HEK293 (cell line): Measurements from ENCODE around the gene ARHGAP26.

Source experiments
- CTCF ChIA-PET: fragments of 350-600 bp; formaldehyde crosslinking; extraction: SDS; loops from one replicate; lab custom pipeline; 2021; ENCODE audit warnings: antibody characterized with exemption; lab: Yijun Ruan, JAX
- POLR2A ChIA-PET: fragments of 300-600 bp; formaldehyde crosslinking; extraction: SDS; loops from one replicate; lab custom pipeline; 2020; ENCODE audit warnings: antibody characterized with exemption, inconsistent platforms; lab: Yijun Ruan, JAX
- H3K27ac ChIP-seq: fragments of 200-500 bp; sonication (Bioruptor generic); 2 replicates; pipeline ENCODE4 v1.5.1; 2014; ENCODE audit warnings: low read depth, low read length, control low read depth, inconsistent platforms; ENCODE audit errors: extremely low read depth
- H3K36me3 ChIP-seq, 2 experiments: fragments of 200-500 bp in 1 of 2; sonication (Bioruptor generic) in 1 of 2; 1 replicate in 1 of 2; 2 replicates in 1 of 2; pipeline ENCODE4 v1.5.1; 2014 to 2017; ENCODE audit warnings: inconsistent platforms in 2 of 2, low read length in 2 of 2; ENCODE audit not compliant: control insufficient read depth in 2 of 2, insufficient read depth in 1 of 2
- H3K4me1 ChIP-seq: fragments of 200-500 bp; sonication (Bioruptor generic); 2 replicates; pipeline ENCODE4 v1.5.1; 2014; ENCODE audit warnings: mild to moderate bottlenecking, low read length, inconsistent platforms; ENCODE audit not compliant: control insufficient read depth, insufficient read depth
- H3K4me3 ChIP-seq: 2 replicates; pipeline ENCODE4 v1.5.1; 2011; ENCODE audit warnings: low read depth, mild to moderate bottlenecking, control low read depth, low read length, moderate library complexity
- H3K9me3 ChIP-seq: fragments of 200-500 bp; sonication (Bioruptor generic); 2 replicates; pipeline ENCODE4 v1.5.1; 2014; ENCODE audit warnings: low read depth, low read length, inconsistent platforms; ENCODE audit not compliant: control insufficient read depth, insufficient read depth
- GLIS2 ChIP-seq: fragments of 450-650 bp; formaldehyde crosslinking; IDR thresholded peaks from 2 replicates; pipeline ENCODE4 v1.5.1; 2016; ENCODE audit warnings: missing biosample characterization, missing genetic modification characterization
- HOXD13 ChIP-seq: sonication (generic); formaldehyde crosslinking; IDR thresholded peaks from 2 replicates; pipeline ENCODE4 v1.8.0; 2022; ENCODE audit warnings: missing genetic modification reagents, borderline replicate concordance
- KLF9 ChIP-seq: fragments of 450-650 bp; formaldehyde crosslinking; IDR thresholded peaks from 2 replicates; pipeline ENCODE4 v1.5.1; 2016; ENCODE audit warnings: missing biosample characterization, missing genetic modification characterization, low read depth
- SCRT1 ChIP-seq: fragments of 450-650 bp; formaldehyde crosslinking; IDR thresholded peaks from 2 replicates; pipeline ENCODE4 v1.5.1; 2016; ENCODE audit warnings: missing biosample characterization, missing genetic modification characterization, borderline replicate concordance
- SCRT2 ChIP-seq: fragments of 450-650 bp; formaldehyde crosslinking; IDR thresholded peaks from 2 replicates; pipeline ENCODE4 v1.5.1; 2016; ENCODE audit warnings: missing biosample characterization, missing genetic modification characterization
- SETDB1 ChIP-seq: IDR thresholded peaks from one replicate; pipeline ENCODE4 v1.6.1; 2017; ENCODE audit warnings: mild to moderate bottlenecking, low read length, moderate library complexity, mixed read lengths; ENCODE audit not compliant: insufficient read length
- YY2 ChIP-seq: fragments of 450-650 bp; formaldehyde crosslinking; IDR thresholded peaks from 2 replicates; pipeline ENCODE4 v1.5.1; 2016; ENCODE audit warnings: missing biosample characterization, missing genetic modification characterization
- ZBTB17 ChIP-seq: fragments of 450-650 bp; formaldehyde crosslinking; IDR thresholded peaks from 2 replicates; pipeline ENCODE4 v1.5.1; 2016; ENCODE audit warnings: missing biosample characterization, missing genetic modification characterization
- ZBTB48 ChIP-seq: fragments of 450-650 bp; formaldehyde crosslinking; IDR thresholded peaks from 2 replicates; pipeline ENCODE4 v1.5.1; 2016; ENCODE audit warnings: missing biosample characterization, missing genetic modification characterization
- ZFP41 ChIP-seq: fragments of 450-650 bp; formaldehyde crosslinking; IDR thresholded peaks from 2 replicates; pipeline ENCODE4 v1.5.1; 2016; ENCODE audit warnings: missing biosample characterization, missing genetic modification characterization, borderline replicate concordance
- ZNF121 ChIP-seq: fragments of 450-650 bp; formaldehyde crosslinking; IDR thresholded peaks from 2 replicates; pipeline ENCODE4 v1.5.1; 2016; ENCODE audit warnings: missing biosample characterization, missing genetic modification characterization
- ZNF148 ChIP-seq: fragments of 450-650 bp; formaldehyde crosslinking; IDR thresholded peaks from 2 replicates; pipeline ENCODE4 v1.5.0; 2017; ENCODE audit warnings: missing biosample characterization, missing genetic modification characterization, borderline replicate concordance
- ZNF155 ChIP-seq: fragments of 450-650 bp; formaldehyde crosslinking; IDR thresholded peaks from 2 replicates; pipeline ENCODE4 v1.5.1; 2016; ENCODE audit warnings: missing biosample characterization, missing genetic modification characterization
- ZNF184 ChIP-seq: fragments of 450-650 bp; IDR thresholded peaks from 2 replicates; pipeline ENCODE4 v1.5.1; 2018; ENCODE audit warnings: missing biosample characterization, mild to moderate bottlenecking, missing genetic modification characterization
- ZNF26 ChIP-seq: fragments of 450-650 bp; formaldehyde crosslinking; IDR thresholded peaks from 2 replicates; pipeline ENCODE4 v1.5.1; 2016; ENCODE audit warnings: missing biosample characterization, missing genetic modification characterization
- ZNF341 ChIP-seq: fragments of 450-650 bp; formaldehyde crosslinking; IDR thresholded peaks from 2 replicates; pipeline ENCODE4; 2016; ENCODE audit warnings: low read depth, missing biosample characterization, missing genetic modification characterization
- ZNF398 ChIP-seq: fragments of 450-650 bp; formaldehyde crosslinking; IDR thresholded peaks from 2 replicates; pipeline ENCODE4 v1.5.1; 2017; ENCODE audit warnings: missing biosample characterization, missing genetic modification characterization
- ZNF423 ChIP-seq: fragments of 450-650 bp; formaldehyde crosslinking; IDR thresholded peaks from 2 replicates; pipeline ENCODE4 v1.5.1; 2016; ENCODE audit warnings: missing biosample characterization, missing genetic modification characterization
- ZNF529 ChIP-seq: fragments of 450-650 bp; formaldehyde crosslinking; IDR thresholded peaks from 2 replicates; pipeline ENCODE4 v1.5.1; 2017; ENCODE audit warnings: missing genetic modification characterization, missing biosample characterization; ENCODE audit not compliant: insufficient replicate concordance
- ZNF585B ChIP-seq: fragments of 450-650 bp; formaldehyde crosslinking; IDR thresholded peaks from 2 replicates; pipeline ENCODE4 v1.5.1; 2016; ENCODE audit warnings: missing biosample characterization, missing genetic modification characterization
- ZNF664 ChIP-seq: fragments of 450-650 bp; formaldehyde crosslinking; IDR thresholded peaks from 2 replicates; pipeline ENCODE4 v1.5.1; 2016; ENCODE audit warnings: missing biosample characterization, missing genetic modification characterization
- ZNF677 ChIP-seq: fragments of 450-650 bp; IDR thresholded peaks from 2 replicates; pipeline ENCODE4 v1.5.0; 2018; ENCODE audit warnings: missing biosample characterization, mild to moderate bottlenecking, missing genetic modification characterization, moderate library complexity
- ZNF701 ChIP-seq: fragments of 450-650 bp; formaldehyde crosslinking; IDR thresholded peaks from 2 replicates; pipeline ENCODE4 v1.5.1; 2016; ENCODE audit warnings: missing biosample characterization, missing genetic modification characterization
- ZNF776 ChIP-seq: fragments of 450-650 bp; formaldehyde crosslinking; IDR thresholded peaks from 2 replicates; pipeline ENCODE4 v1.5.0; 2017; ENCODE audit warnings: missing biosample characterization, missing genetic modification characterization, borderline replicate concordance
- ZNF837 ChIP-seq: fragments of 450-650 bp; formaldehyde crosslinking; IDR thresholded peaks from 2 replicates; pipeline ENCODE4 v1.5.1; 2016; ENCODE audit warnings: missing biosample characterization, missing genetic modification characterization
- ZXDB ChIP-seq: fragments of 450-650 bp; formaldehyde crosslinking; IDR thresholded peaks from 2 replicates; pipeline ENCODE4 v1.5.1; 2016; ENCODE audit warnings: missing biosample characterization, missing genetic modification characterization
- TF ChIP-seq, protein P1 (sequence below): fragments of 450-650 bp; formaldehyde crosslinking; IDR thresholded peaks from 2 replicates; pipeline ENCODE4 v1.5.1; 2016; ENCODE audit warnings: missing biosample characterization, missing genetic modification characterization
- TF ChIP-seq, protein P2 (sequence below): fragments of 450-650 bp; formaldehyde crosslinking; IDR thresholded peaks from 2 replicates; pipeline ENCODE4 v1.5.1; 2016; ENCODE audit warnings: missing biosample characterization, missing genetic modification characterization

The ARHGAP26 gene

DNA sequence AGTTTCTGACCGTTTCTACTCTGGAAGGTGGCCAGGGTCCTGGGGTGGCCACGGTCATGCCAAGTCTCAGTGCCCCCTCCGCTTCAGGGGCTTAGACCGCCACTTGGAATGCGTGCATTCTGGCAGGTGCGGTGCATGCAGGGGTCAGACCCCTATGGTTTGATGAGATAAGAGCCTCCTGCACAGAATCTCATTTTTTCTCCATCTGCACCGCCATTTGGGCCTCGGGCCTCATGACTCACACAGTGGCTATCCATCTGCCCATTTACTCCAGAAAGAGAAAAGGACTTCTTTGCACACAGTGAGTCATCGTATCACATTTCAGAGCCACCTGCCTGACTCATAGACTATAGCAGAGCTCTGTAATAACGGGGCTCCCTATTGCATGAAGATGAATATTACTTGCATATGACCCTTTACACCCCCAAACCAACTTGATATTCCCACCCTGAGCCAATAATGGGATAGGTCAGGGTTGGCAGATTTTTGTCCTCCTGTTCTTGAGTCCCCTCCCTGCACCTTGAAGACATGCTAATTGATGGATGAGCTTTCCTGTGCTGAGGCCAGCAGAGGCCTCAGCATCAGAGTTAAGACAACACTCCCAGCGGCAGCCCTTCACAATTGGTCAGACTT, 475.9 kb downstream of the ARHGAP26 start (continued):
- peak; percentile 94 for TF ChIP-seq ZNF664
- TF ChIP-seq ZNF184 (tag by site-specific recombination), result peak; percentile 76
- TF ChIP-seq, protein P1, sequence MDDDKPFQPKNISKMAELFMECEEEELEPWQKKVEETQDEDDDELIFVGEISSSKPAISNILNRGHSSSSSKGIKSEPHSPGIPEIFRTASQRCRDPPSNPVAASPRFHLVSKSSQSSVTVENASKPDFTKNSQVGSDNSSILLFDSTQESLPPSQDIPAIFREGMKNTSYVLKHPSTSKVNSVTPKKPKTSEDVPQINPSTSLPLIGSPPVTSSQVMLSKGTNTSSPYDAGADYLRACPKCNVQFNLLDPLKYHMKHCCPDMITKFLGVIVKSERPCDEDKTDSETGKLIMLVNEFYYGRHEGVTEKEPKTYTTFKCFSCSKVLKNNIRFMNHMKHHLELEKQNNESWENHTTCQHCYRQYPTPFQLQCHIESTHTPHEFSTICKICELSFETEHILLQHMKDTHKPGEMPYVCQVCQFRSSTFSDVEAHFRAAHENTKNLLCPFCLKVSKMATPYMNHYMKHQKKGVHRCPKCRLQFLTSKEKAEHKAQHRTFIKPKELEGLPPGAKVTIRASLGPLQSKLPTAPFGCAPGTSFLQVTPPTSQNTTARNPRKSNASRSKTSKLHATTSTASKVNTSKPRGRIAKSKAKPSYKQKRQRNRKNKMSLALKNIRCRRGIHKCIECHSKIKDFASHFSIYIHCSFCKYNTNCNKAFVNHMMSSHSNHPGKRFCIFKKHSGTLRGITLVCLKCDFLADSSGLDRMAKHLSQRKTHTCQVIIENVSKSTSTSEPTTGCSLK, result no peak
- peak; percentile 87 for TF ChIP-seq ZXDB (tag by site-specific recombination)
- TF ChIP-seq SCRT2 (tag by site-specific recombination), result peak; percentile 48; the same call in 1 of the 2 replicates
- peak; percentile 68 for TF ChIP-seq ZNF398 (tag by site-specific recombination)
- TF ChIP-seq GLIS2 (tag by site-specific recombination), result peak; percentile 90
- no peak for TF ChIP-seq ZNF585B (tag by site-specific recombination)

DNA sequence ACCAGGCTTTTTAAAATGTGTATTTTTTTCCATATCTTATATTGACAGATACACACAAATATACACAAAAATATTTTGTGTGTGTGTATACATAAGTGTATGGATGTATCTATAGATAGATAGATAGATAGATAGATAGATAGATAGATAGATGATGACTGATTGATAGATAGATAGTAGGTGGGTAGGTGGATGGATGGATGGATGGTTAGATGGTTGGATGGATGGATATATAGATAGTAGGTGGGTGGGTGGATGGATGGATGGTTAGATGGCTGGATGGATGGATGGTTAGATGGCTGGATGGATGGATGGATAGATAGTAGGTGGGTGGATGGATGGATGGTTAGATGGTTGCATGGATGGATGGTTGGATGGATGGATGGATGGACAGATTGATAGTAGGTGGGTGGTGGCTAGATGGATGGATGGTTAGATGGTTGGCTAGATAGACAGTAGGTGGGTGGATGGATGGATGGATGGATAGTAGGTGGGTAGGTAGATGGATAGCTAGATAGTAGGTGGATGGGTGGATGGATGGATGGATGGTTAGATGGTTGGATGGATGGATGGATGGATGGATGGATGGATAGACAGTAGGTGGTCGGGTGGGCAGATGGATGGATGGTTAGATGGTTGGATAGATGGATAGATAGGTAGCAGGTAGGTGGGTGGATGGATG, 477.1 kb downstream of the ARHGAP26 start:
- ChIA-PET POLR2A (no interaction called here), CTCF (interaction anchor here (0.6 kb wide), 1 partner anchor 936 kb away, joined by 3 read pairs; no protein-coding TSS in a partner anchor)
- H3K4me1 ChIP-seq, result peaks cover 4% of the 10 kb centered on the region; the same call in 1 of the 2 replicates
- TF ChIP-seq ZNF148, result peak; percentile 56; the same call in 1 of the 2 replicates
- TF ChIP-seq SCRT1 (tag by site-specific recombination), result no peak
- peak; percentile 53 for TF ChIP-seq YY2
- no peak for TF ChIP-seq ZNF423 (tag by site-specific recombination)
- no peak for TF ChIP-seq ZBTB48
- no peak for TF ChIP-seq ZNF341
- no peak for TF ChIP-seq ZNF121 (tag by site-specific recombination)
- no peak for TF ChIP-seq KLF9 (tag by site-specific recombination)
- TF ChIP-seq ZNF701 (tag by site-specific recombination), result no peak
- TF ChIP-seq ZNF155 (tag by site-specific recombination), result 0 out of 2 replicates have a peak, but pooled peaks have one; percentile 9
- no peak for TF ChIP-seq ZNF677 (tag by site-specific recombination)
- 0 out of 2 replicates have a peak, but pooled peaks have one; percentile 29 for TF ChIP-seq ZNF26
- TF ChIP-seq ZBTB17 (tag by site-specific recombination), result peak; percentile 47; the same call in 1 of the 2 replicates
- no peak for TF ChIP-seq ZNF529 (tag by site-specific recombination)
- no peak for TF ChIP-seq SETDB1
- TF ChIP-seq ZNF776 (tag by site-specific recombination), result peak; percentile 70; the same call in 1 of the 2 replicates
- no peak for TF ChIP-seq ZFP41 (tag by site-specific recombination)
- no peak for TF ChIP-seq HOXD13 (CRISPR knock-in tag)
- TF ChIP-seq, protein P2, sequence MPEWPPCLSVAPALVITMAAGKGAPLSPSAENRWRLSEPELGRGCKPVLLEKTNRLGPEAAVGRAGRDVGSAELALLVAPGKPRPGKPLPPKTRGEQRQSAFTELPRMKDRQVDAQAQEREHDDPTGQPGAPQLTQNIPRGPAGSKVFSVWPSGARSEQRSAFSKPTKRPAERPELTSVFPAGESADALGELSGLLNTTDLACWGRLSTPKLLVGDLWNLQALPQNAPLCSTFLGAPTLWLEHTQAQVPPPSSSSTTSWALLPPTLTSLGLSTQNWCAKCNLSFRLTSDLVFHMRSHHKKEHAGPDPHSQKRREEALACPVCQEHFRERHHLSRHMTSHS, result no peak
- TF ChIP-seq ZNF837 (tag by site-specific recombination), result no peak

More for the DNA sequence above, 477.1 kb downstream of the ARHGAP26 start:
- Histone ChIP-seq H3K27ac (no peak overlapping the region), H3K36me3 (no peaks in the 10 kb centered on the region), H3K9me3 (no peaks in the 10 kb centered on the region), H3K4me3 (no peak overlapping the region)
